VCaP (cell line): ENCODE results near the gene GRIK4.

Source experiments
- H3K27ac ChIP-seq: fragments of 450-650 bp; 2 replicates; pipeline ENCODE4 v1.5.1; 2017
- CTCF ChIP-seq: fragments of 450-650 bp; conservative IDR thresholded peaks from 2 replicates; pipeline ENCODE4 v1.5.1; 2017; ENCODE audit warnings: mild to moderate bottlenecking, moderate library complexity

The GRIK4 gene

GRCh38 chr11:120528749-120529148 lies 17.2 kb downstream of the GRIK4 start:
- TF ChIP-seq CTCF: no peak
- H3K27ac ChIP-seq: no peak overlapping the region

- TF ChIP-seq CTCF: no peak
- H3K27ac ChIP-seq: no peak overlapping the region
These were observed 17.7 kb downstream of the GRIK4 start for GRCh38 chr11:120529214-120529613.

GRCh38 chr11:120529911-120530310 lies 18.4 kb downstream of the GRIK4 start:
- H3K27ac ChIP-seq: no peak overlapping the region
- no peak for TF ChIP-seq CTCF

- H3K27ac ChIP-seq: no peak overlapping the region
- no peak for TF ChIP-seq CTCF
These were observed 20.7 kb downstream of the GRIK4 start for GRCh38 chr11:120532082-120532831.

GRCh38 chr11:120532832-120533196 lies 21.3 kb downstream of the GRIK4 start:
- TF ChIP-seq CTCF: no peak
- no peak overlapping the region for H3K27ac ChIP-seq

- TF ChIP-seq CTCF: no peak
These were observed 24.7 kb downstream of the GRIK4 start for GRCh38 chr11:120536091-120536796.

GRCh38 chr11:120536797-120537169 lies 25.2 kb downstream of the GRIK4 start:
- H3K27ac ChIP-seq: no peak overlapping the region
- no peak for TF ChIP-seq CTCF

More at GRCh38 chr11:120536091-120536796, 24.7 kb downstream of the GRIK4 start:
- no peak overlapping the region for H3K27ac ChIP-seq
